GM10248 (cell line): ENCODE data around the gene REEP1.

Experiments
- CTCF ChIA-PET: fragments of 300-600 bp; sonication (Branson Sonifier 250); formaldehyde crosslinking; extraction: SDS; loops from one replicate; lab custom pipeline; 2021; ENCODE audit warnings: antibody characterized with exemption; lab: Yijun Ruan, JAX
- POLR2A ChIA-PET: fragments of 350-650 bp; sonication (Branson Sonifier 250); formaldehyde crosslinking; extraction: SDS; loops from one replicate; lab custom pipeline; 2020; ENCODE audit warnings: antibody characterized with exemption; lab: Yijun Ruan, JAX
- DNase-seq: peaks from one replicate; pipeline ENCODE4 v3.0.0; 2012; ENCODE audit errors: extremely low spot score
- TF ChIP-seq, protein P1 (sequence below): IDR thresholded peaks from 2 replicates; pipeline ENCODE4 v1.5.1; 2012; ENCODE audit warnings: mild to moderate bottlenecking, low read depth; ENCODE audit errors: extremely low read depth, missing control alignments, control extremely low read depth

Gene REEP1

DNA sequence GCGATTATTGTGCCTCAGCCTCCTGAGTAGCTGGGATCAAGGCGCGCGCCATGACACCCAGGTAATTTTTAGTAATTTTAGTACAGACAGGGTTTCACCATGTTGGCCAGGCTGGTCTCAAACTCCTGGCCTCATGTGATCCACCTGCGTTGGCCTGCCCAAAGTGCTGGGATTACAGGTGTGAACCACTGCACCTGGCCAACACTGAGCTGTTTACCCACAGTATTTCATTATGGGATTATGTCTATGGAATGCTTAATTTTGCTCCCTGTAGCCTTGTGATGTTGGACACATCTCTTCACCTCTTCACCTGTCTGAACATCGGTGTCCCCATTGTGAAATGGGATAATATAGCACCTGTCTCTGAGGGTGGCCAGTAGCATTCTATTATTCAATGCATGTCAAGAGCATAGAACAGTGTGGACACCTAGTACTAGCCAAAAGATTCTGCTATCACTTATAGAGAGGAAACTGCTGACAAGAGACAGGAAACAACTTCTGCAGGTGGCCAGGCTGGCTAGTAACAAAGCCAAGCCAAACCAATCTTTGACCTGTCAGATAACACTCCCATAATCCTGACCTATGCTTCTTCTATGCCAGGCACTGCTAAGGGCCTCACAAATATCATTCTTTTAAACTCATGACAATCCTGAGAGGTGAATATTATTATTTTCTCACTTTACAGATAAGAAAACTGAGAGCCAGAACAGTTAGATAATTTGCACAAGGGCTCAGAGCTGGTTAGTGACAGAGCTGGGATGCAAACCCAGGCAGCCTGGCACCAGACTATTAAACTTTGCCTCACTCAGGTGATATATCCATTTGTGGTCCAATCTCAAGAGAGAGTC lies 29.4 kb upstream of the REEP1 start:
- no peak for DNase-seq
- ChIA-PET POLR2A (no interaction called here), CTCF (interaction anchor here (0.7 to 2.3 kb wide), 11 partner anchors 8 to 287 kb away, joined by 3 to 11 read pairs (median 3); no protein-coding TSS in a partner anchor)
- TF ChIP-seq, protein P1, sequence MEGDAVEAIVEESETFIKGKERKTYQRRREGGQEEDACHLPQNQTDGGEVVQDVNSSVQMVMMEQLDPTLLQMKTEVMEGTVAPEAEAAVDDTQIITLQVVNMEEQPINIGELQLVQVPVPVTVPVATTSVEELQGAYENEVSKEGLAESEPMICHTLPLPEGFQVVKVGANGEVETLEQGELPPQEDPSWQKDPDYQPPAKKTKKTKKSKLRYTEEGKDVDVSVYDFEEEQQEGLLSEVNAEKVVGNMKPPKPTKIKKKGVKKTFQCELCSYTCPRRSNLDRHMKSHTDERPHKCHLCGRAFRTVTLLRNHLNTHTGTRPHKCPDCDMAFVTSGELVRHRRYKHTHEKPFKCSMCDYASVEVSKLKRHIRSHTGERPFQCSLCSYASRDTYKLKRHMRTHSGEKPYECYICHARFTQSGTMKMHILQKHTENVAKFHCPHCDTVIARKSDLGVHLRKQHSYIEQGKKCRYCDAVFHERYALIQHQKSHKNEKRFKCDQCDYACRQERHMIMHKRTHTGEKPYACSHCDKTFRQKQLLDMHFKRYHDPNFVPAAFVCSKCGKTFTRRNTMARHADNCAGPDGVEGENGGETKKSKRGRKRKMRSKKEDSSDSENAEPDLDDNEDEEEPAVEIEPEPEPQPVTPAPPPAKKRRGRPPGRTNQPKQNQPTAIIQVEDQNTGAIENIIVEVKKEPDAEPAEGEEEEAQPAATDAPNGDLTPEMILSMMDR = no peak

DNA sequence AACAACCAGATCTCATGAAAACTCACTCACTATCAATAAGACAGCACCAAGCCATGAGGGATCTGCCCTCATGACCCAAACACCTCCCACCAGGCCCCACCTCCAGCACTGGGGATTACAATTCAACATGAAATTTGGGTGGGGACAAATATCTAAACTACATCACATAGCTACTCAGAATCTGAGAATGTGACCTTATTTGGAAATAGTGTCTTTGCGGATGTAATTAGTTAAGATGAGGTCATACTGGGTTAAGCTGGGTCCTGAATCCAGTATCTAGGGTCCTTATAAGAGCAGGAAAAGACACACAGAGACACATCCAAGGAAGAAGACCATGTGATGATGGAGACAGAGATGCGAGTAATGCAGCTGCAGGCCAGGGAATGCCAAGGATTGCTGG lies 27.5 kb upstream of the REEP1 start:
- POLR2A ChIA-PET = no interaction called here
- TF ChIP-seq, protein P1 = no peak
- no peak for DNase-seq
- CTCF ChIA-PET = interaction anchor here (0.7 to 1.8 kb wide), 2 partner anchors 16 to 144 kb away, joined by 3 to 11 read pairs; no protein-coding TSS in a partner anchor

DNA sequence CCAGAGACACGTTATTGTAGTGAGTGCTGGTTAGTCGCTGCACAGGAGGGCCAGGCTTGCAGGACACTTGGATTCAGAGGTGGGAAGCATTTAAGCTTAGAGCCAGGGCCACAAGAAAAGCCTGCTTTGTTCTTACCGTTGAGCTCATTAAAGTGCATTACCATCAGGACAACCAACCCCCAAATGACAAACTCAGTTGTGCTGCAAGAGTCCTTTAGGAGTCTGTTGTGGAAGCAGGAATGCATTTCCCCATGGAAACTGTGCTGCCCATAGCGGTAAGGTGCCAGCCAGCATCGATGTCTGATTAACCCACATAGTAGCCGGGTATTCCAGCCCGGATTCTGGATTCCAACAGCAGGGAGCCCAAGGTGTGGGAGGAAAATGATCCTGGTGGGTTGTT lies 23.4 kb upstream of the REEP1 start:
- TF ChIP-seq, protein P1 = no peak
- no peak for DNase-seq
- ChIA-PET POLR2A (no interaction called here), CTCF (interaction anchor here (1.8 kb wide), 1 partner anchor 140 kb away, joined by 7 read pairs; no protein-coding TSS in a partner anchor)

DNA sequence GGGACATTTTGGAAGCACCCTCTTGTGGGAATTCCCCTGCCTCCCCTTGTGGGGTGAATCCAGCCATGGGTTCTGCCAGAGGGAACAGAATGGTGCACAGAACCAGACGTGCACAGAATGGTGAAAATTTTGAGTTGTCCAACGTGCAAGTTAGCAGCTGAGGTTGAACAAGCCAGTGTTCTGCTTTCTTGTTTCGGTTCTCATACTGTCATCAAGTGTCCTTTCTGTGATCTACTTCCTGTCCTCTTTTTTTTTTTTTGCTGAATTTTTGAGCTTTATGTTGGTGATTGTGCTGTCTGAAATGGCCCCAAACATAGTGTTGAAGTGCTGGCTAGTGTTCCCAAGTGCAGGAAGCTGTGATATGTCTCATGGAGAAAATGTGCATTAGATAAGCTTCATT lies 21.5 kb upstream of the REEP1 start:
- ChIA-PET CTCF (interaction anchor here (0.9 to 1.6 kb wide), 4 partner anchors 8 to 27 kb away, joined by 3 to 4 read pairs (median 3); partner anchors contain the start of gene REEP1), POLR2A (no interaction called here)
- TF ChIP-seq, protein P1 = no peak
- peak; percentile 70 for DNase-seq

DNA sequence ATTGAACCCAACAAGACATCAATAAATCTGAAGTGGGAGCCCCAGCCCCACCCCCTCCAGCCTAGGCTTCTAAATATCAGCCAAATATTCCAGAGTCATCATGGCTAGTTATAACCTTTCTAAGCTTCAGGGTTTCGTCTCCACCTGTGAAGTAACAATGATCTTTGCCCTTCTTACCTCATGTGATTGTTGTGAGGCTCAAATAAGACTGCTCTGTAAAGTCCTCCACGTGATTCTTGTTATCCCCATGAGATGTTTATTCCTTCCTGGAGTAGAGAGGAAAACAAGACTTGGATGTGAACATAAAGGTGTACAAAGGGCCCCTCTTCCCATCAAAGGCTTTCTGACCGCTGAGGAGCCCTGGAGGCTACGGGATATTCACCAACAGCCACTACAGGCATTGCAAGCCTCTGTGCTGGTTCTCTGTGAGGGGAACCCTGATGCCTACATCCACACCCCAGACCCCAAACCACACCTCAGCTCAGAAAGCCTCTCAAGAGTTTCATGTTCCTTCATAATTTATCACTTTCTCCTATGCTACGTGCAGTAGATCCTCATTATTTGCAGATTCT lies 20.1 kb upstream of the REEP1 start:
- ChIA-PET CTCF (interaction anchor here (0.9 kb wide), 1 partner anchor 9 kb away, joined by 3 read pairs; no protein-coding TSS in a partner anchor), POLR2A (no interaction called here)
- TF ChIP-seq, protein P1 = no peak
- DNase-seq = no peak

DNA sequence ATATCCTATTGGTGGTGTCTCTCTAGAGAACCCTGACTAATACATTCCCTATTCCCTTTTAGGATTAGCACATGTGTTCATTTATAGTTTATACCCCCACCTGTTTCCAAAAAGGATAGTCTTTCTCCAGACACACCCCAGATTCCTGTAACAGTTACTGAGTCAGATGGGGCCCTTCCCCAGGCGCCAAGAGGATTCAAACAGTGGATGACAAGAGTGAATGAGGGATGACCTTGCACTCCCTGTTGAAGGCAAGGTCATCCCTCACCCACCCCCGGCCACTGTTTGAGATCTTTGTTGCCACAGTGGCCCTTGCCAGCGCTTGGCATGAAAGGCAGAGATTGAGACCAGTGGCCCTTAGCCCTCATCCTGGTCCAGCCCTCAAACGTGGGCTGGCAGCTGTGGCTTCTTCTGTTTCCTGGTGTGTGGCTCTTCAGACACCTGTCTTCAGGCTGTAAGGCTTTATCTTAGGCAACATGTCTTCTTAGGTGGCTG lies 15.3 kb upstream of the REEP1 start:
- CTCF ChIA-PET = interaction anchor here (1.3 to 2.8 kb wide), 4 partner anchors 15 to 132 kb away, joined by 3 to 13 read pairs (median 4); no protein-coding TSS in a partner anchor
- POLR2A ChIA-PET = no interaction called here
- TF ChIP-seq, protein P1 = no peak
- no peak for DNase-seq
